HEK293 (cell line): ENCODE measurements around the gene DUSP2.

Experiments used
- CTCF ChIA-PET: fragments of 350-600 bp; formaldehyde crosslinking; extraction: SDS; loops from one replicate; lab custom pipeline; 2021; ENCODE audit warnings: antibody characterized with exemption; lab: Yijun Ruan, JAX
- POLR2A ChIA-PET: fragments of 300-600 bp; formaldehyde crosslinking; extraction: SDS; loops from one replicate; lab custom pipeline; 2020; ENCODE audit warnings: antibody characterized with exemption, inconsistent platforms; lab: Yijun Ruan, JAX
- H3K27ac ChIP-seq: fragments of 200-500 bp; sonication (Bioruptor generic); 2 replicates; pipeline ENCODE4 v1.5.1; 2014; ENCODE audit warnings: low read depth, low read length, control low read depth, inconsistent platforms; ENCODE audit errors: extremely low read depth
- H3K36me3 ChIP-seq, 2 experiments: fragments of 200-500 bp in 1 of 2; sonication (Bioruptor generic) in 1 of 2; 1 replicate in 1 of 2; 2 replicates in 1 of 2; pipeline ENCODE4 v1.5.1; 2014 to 2017; ENCODE audit warnings: inconsistent platforms in 2 of 2, low read length in 2 of 2; ENCODE audit not compliant: control insufficient read depth in 2 of 2, insufficient read depth in 1 of 2
- H3K4me1 ChIP-seq: fragments of 200-500 bp; sonication (Bioruptor generic); 2 replicates; pipeline ENCODE4 v1.5.1; 2014; ENCODE audit warnings: mild to moderate bottlenecking, low read length, inconsistent platforms; ENCODE audit not compliant: control insufficient read depth, insufficient read depth
- H3K4me3 ChIP-seq: 2 replicates; pipeline ENCODE4 v1.5.1; 2011; ENCODE audit warnings: low read depth, mild to moderate bottlenecking, control low read depth, low read length, moderate library complexity
- H3K9me3 ChIP-seq: fragments of 200-500 bp; sonication (Bioruptor generic); 2 replicates; pipeline ENCODE4 v1.5.1; 2014; ENCODE audit warnings: low read depth, low read length, inconsistent platforms; ENCODE audit not compliant: control insufficient read depth, insufficient read depth
- HIC1 ChIP-seq: fragments of 450-650 bp; formaldehyde crosslinking; IDR thresholded peaks from 2 replicates; pipeline ENCODE4 v1.5.1; 2016; ENCODE audit warnings: missing biosample characterization, missing genetic modification characterization
- KLF7 ChIP-seq: fragments of 450-650 bp; formaldehyde crosslinking; IDR thresholded peaks from 2 replicates; pipeline ENCODE4 v1.5.1; 2016; ENCODE audit warnings: missing biosample characterization, missing genetic modification characterization, borderline replicate concordance
- MZF1 ChIP-seq: fragments of 450-650 bp; formaldehyde crosslinking; IDR thresholded peaks from 2 replicates; pipeline ENCODE4 v1.5.1; 2017; ENCODE audit warnings: missing biosample characterization, missing genetic modification characterization, borderline replicate concordance
- PRDM6 ChIP-seq: fragments of 450-650 bp; formaldehyde crosslinking; IDR thresholded peaks from 2 replicates; pipeline ENCODE4 v1.5.1; 2017; ENCODE audit warnings: missing biosample characterization, missing genetic modification characterization
- SALL2 ChIP-seq: fragments of 450-650 bp; formaldehyde crosslinking; IDR thresholded peaks from 2 replicates; pipeline ENCODE4 v1.5.0; 2017; ENCODE audit warnings: missing biosample characterization, mild to moderate bottlenecking, missing genetic modification characterization, borderline replicate concordance
- TCF7L2 ChIP-seq: IDR thresholded peaks from 2 replicates; pipeline ENCODE4 v1.6.1; 2011; ENCODE audit warnings: low read depth, mild to moderate bottlenecking, inconsistent platforms, low read length, moderate library complexity, borderline replicate concordance
- ZFHX2 ChIP-seq: fragments of 450-650 bp; formaldehyde crosslinking; conservative IDR thresholded peaks from 2 replicates; pipeline ENCODE4 v1.5.1; 2016; ENCODE audit warnings: missing biosample characterization, missing genetic modification characterization
- ZNF114 ChIP-seq: fragments of 450-650 bp; formaldehyde crosslinking; IDR thresholded peaks from 2 replicates; pipeline ENCODE4 v1.5.0; 2017; ENCODE audit warnings: missing biosample characterization, missing genetic modification characterization
- ZNF132 ChIP-seq: fragments of 450-650 bp; formaldehyde crosslinking; IDR thresholded peaks from 2 replicates; pipeline ENCODE4 v1.5.1; 2017; ENCODE audit warnings: missing biosample characterization, missing genetic modification characterization, borderline replicate concordance
- ZNF239 ChIP-seq: fragments of 450-650 bp; formaldehyde crosslinking; IDR thresholded peaks from 2 replicates; pipeline ENCODE4 v1.5.1; 2016; ENCODE audit warnings: missing biosample characterization, missing genetic modification characterization
- ZNF292 ChIP-seq: fragments of 450-650 bp; formaldehyde crosslinking; IDR thresholded peaks from 2 replicates; pipeline ENCODE4 v1.5.1; 2016; ENCODE audit warnings: low read depth, missing biosample characterization, missing genetic modification characterization, borderline replicate concordance
- ZNF37A ChIP-seq: fragments of 450-650 bp; IDR thresholded peaks from 2 replicates; pipeline ENCODE4 v1.5.1; 2018; ENCODE audit warnings: missing biosample characterization, missing genetic modification characterization
- ZNF423 ChIP-seq: fragments of 450-650 bp; formaldehyde crosslinking; IDR thresholded peaks from 2 replicates; pipeline ENCODE4 v1.5.1; 2016; ENCODE audit warnings: missing biosample characterization, missing genetic modification characterization
- ZNF449 ChIP-seq: fragments of 450-650 bp; formaldehyde crosslinking; IDR thresholded peaks from 2 replicates; pipeline ENCODE4 v1.5.1; 2017; ENCODE audit warnings: missing biosample characterization, mild to moderate bottlenecking, missing genetic modification characterization, moderate library complexity
- ZNF514 ChIP-seq: fragments of 450-650 bp; formaldehyde crosslinking; IDR thresholded peaks from 2 replicates; pipeline ENCODE4 v1.5.1; 2016; ENCODE audit warnings: missing biosample characterization, missing genetic modification characterization
- ZNF558 ChIP-seq: fragments of 450-650 bp; formaldehyde crosslinking; IDR thresholded peaks from 2 replicates; pipeline ENCODE4 v1.5.1; 2016; ENCODE audit warnings: missing biosample characterization, missing genetic modification characterization
- ZNF623 ChIP-seq: fragments of 450-650 bp; formaldehyde crosslinking; IDR thresholded peaks from 2 replicates; pipeline ENCODE4 v1.5.1; 2016; ENCODE audit warnings: missing biosample characterization, missing genetic modification characterization
- ZNF645 ChIP-seq: fragments of 450-650 bp; formaldehyde crosslinking; IDR thresholded peaks from 2 replicates; pipeline ENCODE4; 2016; ENCODE audit warnings: missing biosample characterization, missing genetic modification characterization
- ZNF658 ChIP-seq: fragments of 450-650 bp; formaldehyde crosslinking; IDR thresholded peaks from 2 replicates; pipeline ENCODE4; 2016; ENCODE audit warnings: missing biosample characterization, missing genetic modification characterization

The DUSP2 gene

GRCh38 chr2:96128456-96128855, 16.8 kb downstream of the DUSP2 start (continued):
- TF ChIP-seq HIC1 = no peak
- TF ChIP-seq PRDM6 = no peak
- no peak for TF ChIP-seq ZFHX2 (tag by site-specific recombination)

- Histone ChIP-seq H3K4me3 (no peak overlapping the region), H3K27ac (no peak overlapping the region), H3K9me3 (no peaks in the 10 kb centered on the region), H3K4me1 (no peaks in the 10 kb centered on the region), H3K36me3 (no peaks in the 10 kb centered on the region)
- TF ChIP-seq ZFHX2 (tag by site-specific recombination) (no peak), ZNF423 (tag by site-specific recombination) (no peak), ZNF558 (tag by site-specific recombination) (no peak), ZNF645 (no peak), ZNF623 (no peak), SALL2 (tag by site-specific recombination) (no peak), KLF7 (tag by site-specific recombination) (no peak), ZNF37A (tag by site-specific recombination) (no peak), MZF1 (tag by site-specific recombination) (no peak), ZNF292 (tag by site-specific recombination) (no peak), ZNF132 (tag by site-specific recombination) (no peak), ZNF658 (no peak), ZNF114 (no peak), ZNF239 (tag by site-specific recombination) (no peak), TCF7L2 (no peak), ZNF449 (no peak), ZNF514 (tag by site-specific recombination) (no peak)
- ChIA-PET POLR2A (no interaction called here), CTCF (interaction anchor here (0.5 to 0.7 kb wide), 2 partner anchors 14 to 84 kb away, joined by 3 to 4 read pairs; partner anchors contain the start of gene ASTL)
Measured at GRCh38 chr2:96124406-96125265, 20.6 kb downstream of the DUSP2 start.
